ENCODE measurements around the gene PPP1R16B. TPM values are rescaled to one million over a fixed set of nuclear protein-coding genes. Genes with fewer than 3 reads are reported as not detected.
"Not testable (repeated sequence)": the region's sequence is repeated elsewhere in the genome, so short reads cannot be mapped to it uniquely, and the experiment has no call there.

The PPP1R16B gene
- polyA plus RNA-seq, 4 donors: 4.5 to 7.5 (median 6.5) TPM

DNA sequence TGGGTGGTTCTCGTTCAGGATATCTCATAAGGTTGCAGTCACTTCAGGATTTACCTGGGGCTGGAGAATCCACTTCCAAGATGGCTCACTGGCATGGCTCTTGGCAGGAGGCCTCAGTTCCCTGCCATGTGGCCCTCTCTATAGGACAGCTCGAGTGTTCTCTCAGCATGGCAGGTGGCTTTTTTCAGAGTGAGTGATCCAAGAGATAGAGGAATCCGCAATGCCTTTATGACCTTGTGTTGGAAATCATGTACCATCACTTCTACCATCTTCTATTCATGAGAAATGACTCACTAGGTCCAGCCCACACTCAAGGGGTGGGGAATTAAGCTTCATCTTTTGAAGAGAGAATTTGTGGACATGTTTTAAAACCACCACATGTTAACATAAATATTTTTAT is 37.8 kb downstream of the PPP1R16B start:
- no peak for DNase-seq (ENCODE audit: low read depth in 4 of 4, low spot score in 3 of 4)

DNA sequence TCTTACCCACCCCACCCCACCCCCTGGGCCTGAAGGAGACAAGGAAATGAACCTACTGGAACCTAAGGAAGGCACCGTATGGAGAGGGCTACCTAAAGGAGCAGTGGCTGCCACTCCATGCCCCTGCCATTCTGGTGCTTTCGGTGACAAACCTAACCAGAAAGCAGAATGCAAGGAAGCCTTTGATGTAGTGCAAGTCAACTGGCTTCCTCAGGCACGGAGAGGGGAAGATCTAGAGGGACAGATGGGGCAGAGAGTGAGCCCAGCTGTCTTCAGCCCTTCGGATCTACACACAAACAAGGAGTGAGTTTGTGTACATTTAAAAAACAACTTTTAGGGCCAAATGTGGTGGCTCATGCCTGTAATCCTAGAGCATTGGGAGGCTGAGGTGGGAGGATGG is 39.5 kb downstream of the PPP1R16B start:
- DNase-seq (ENCODE audit: low read depth in 4 of 4, low spot score in 3 of 4): no peak

GRCh38 chr20:38847840-38848239 is 42.3 kb downstream of the PPP1R16B start:
- DNase-seq (ENCODE audit: low read depth in 4 of 4, low spot score in 3 of 4): no peak

DNA sequence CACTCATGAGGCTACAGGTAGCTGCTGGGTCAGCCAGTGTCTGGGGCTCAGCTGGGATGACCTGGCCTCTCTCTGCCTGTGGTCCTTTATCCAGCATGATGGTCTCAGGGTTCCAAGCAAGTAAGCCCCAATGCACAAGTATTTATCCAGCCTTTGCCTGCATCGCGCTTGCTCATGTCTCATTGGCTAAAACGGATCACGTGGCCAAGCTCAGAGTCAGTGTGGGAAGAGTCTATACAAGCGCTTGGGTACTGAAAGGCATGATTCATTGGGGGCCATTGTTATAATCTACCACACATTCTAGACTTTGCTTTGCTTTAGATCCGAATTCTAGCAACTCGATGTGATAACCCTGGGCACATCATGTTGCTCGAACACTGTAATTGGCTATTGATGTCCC is 48.3 kb downstream of the PPP1R16B start:
- DNase-seq (ENCODE audit: low read depth in 4 of 4, low spot score in 3 of 4): no peak

DNA sequence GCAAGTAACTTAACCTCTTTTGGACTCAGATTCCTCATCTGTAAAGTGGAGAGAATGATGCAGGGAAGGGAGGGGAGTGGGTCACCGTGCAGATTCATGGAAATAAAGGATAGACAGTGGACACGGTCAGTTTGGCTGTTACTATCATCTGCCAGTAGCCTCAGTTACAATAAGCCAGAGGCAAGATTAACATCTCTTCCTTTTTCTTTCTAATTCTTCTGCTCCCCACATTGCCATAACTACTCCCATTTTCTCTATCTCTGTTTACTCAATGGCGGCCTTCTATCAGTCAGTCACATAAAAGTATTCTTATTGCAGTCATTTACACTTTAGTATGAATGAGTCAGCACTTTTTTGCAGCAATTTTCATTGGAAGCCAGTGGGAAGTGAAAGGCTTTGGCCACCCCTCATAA is 49.2 kb downstream of the PPP1R16B start:
- no peak for DNase-seq (ENCODE audit: low read depth in 4 of 4, low spot score in 3 of 4)

DNA sequence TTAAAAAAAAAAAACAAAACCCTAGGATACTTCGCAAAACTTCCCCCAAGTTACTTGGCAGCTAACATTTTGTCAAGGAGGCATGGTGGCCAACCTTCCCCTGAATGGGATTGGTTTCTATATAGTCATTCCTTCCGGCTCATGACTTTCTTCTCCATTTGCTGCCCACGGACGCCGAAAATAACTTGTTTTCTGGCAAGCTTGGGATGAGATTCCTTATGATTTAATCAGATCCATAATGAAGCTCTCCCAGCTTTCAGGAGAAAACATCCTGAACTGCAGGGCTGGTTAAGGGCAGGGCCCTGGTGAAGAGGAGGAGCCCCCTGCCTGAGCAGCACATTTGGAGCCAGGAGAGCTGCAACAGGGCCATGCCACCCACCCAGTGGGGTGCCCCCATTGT is 49.9 kb downstream of the PPP1R16B start:
- DNase-seq (ENCODE audit: low read depth in 4 of 4, low spot score in 3 of 4): no peak

DNA sequence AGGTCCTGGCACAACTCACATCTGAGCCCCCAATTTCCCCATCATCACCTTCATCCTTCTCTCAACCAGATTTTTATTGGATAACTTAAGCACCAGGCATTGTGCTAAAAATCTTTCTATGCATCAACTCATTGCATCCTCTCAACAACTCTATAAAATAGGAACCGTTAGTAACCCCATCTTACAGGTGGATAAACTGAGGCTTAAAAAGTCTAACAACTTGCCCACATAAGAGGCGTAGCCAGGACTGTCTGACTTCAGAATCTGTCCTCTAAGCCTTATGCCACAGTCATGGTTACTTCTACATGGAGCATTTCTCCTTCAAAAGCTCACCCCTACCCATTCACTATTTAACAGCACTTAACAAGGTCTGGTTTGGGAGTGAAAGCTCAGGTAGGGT is 51.1 kb downstream of the PPP1R16B start:
- no peak for DNase-seq (ENCODE audit: low read depth in 4 of 4, low spot score in 3 of 4)

- DNase-seq (ENCODE audit: low read depth in 4 of 4, low spot score in 3 of 4): no peak
Measured at GRCh38 chr20:38857703-38858102, 52.2 kb downstream of the PPP1R16B start.

GRCh38 chr20:38859070-38859690 is 53.7 kb downstream of the PPP1R16B start:
- DNase-seq (ENCODE audit: low read depth in 4 of 4, low spot score in 3 of 4): no peak

GRCh38 chr20:38859857-38860256 is 54.4 kb downstream of the PPP1R16B start:
- not testable (repeated sequence) for DNase-seq (ENCODE audit: low read depth in 4 of 4, low spot score in 3 of 4)

DNA sequence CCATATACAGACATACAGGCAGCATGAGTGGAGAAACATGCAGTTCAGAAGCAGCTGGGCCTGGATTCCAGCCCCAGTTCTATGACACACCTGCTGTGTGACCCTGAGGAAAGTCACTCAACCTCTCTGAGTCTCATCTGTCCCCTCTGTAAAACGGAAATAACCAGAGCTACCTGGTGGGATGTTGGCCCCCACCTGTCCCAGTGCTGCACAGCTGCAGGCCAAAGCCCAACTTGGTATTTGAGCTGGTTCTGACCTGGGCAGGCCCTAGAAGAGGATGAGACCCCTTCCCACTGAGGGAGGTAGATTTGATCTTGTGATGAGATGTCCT is 55.5 kb downstream of the PPP1R16B start:
- no peak for DNase-seq (ENCODE audit: low read depth in 4 of 4, low spot score in 3 of 4)

GRCh38 chr20:38862226-38862625 is 56.7 kb downstream of the PPP1R16B start:
- no peak for DNase-seq (ENCODE audit: low read depth in 4 of 4, low spot score in 3 of 4)

- DNase-seq (ENCODE audit: low read depth in 4 of 4, low spot score in 3 of 4): no peak
Measured at GRCh38 chr20:38863024-38863851, 57.7 kb downstream of the PPP1R16B start.

DNA sequence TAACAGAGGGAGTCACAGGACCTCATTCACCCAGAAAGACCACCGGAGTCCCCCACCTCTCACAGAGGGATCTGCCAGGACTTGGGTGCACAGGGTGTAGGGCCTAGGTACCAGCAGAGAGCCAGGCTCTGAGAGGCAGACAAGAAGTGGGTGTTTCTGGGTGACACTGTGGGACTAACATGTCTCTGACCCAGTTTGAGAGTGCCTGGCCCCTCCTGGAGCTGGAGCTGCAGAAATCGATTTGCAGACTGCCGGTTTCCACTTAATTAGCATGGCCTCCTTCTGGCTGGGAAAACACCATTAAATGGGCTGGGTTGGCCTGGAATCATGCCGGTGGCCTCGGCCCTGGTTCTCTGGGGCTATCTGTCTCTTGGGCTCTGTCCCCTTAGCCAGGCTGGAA is 59.2 kb downstream of the PPP1R16B start:
- DNase-seq (ENCODE audit: low read depth in 4 of 4, low spot score in 3 of 4): no peak

- DNase-seq (ENCODE audit: low read depth in 4 of 4, low spot score in 3 of 4): no peak
Measured at GRCh38 chr20:38866265-38867061, 61.0 kb downstream of the PPP1R16B start.

- no peak for DNase-seq (ENCODE audit: low read depth in 4 of 4, low spot score in 3 of 4)
Measured at GRCh38 chr20:38867062-38867359, 61.5 kb downstream of the PPP1R16B start.

DNA sequence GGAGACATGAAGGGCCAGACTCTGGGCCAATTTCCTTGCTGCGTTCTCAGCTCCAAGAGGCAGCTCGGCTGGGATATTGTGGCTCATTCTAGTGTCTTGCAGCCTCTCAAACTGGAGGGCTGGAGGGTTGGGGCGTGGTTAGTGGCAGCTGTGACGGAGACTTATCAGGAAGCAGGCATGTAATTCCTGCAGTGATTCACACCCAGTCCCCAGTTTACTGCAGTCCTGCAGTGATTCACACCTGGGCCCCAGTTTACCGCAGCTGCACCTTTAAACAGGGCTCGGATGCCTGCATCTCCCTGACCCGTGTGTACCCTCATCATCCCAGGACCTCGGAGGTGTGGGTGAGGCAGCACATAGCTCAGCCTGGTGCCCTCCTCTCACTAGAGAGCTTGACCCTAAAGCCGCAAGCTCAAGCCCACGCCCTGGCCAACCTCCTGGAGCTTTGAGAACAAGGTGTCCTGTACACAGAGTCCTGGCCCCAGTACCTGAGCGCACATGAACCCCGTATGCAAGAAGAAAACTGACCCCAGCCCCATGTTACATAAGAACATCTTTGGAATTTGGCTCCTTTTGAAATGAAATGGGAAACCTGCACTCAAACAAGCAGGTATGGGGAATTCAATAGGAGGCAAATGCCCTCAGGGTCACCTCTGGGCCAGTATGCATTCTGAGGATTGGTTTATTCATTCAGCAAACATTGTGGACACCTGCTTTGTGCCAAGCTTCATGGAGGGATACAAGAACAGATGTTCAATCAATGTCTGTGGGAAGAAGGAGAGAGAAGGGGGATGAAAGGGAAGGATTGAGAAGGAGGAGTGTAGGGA is 65.4 kb downstream of the PPP1R16B start:
- no peak for DNase-seq (ENCODE audit: low read depth in 4 of 4, low spot score in 3 of 4)

DNA sequence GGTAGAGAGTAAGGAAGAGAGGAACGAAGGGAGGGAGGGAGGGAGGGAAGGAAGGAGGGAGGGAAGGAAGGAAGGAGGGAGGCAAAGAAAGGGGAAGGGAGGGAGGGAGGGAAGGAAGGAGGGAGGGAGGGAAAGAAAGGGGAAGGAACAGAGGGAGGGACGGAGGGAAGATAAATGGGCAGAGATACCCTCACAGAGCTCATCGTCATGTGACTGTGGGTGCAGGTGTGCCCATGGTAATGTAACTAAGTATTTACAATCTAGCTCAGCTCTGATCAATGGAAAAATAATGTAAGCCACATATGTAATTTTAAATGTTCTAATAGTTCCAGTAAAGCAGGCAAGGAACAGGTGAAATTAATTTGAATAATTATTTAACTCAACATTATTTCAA is 66.1 kb downstream of the PPP1R16B start:
- no peak for DNase-seq (ENCODE audit: low read depth in 4 of 4, low spot score in 3 of 4)

- DNase-seq (ENCODE audit: low read depth in 4 of 4, low spot score in 3 of 4): no peak
Measured at GRCh38 chr20:38872036-38872435, 66.5 kb downstream of the PPP1R16B start.

GRCh38 chr20:38872491-38873049 is 67.1 kb downstream of the PPP1R16B start:
- no peak for DNase-seq (ENCODE audit: low read depth in 4 of 4, low spot score in 3 of 4)

All from left renal pelvis (tissue), 4 donors.